ENCODE results near the gene GSX1. TPM values are rescaled to one million over a fixed set of nuclear protein-coding genes. Genes with fewer than 3 reads are reported as not detected.
"Not testable (repeated sequence)": the region's sequence is repeated elsewhere in the genome, so short reads cannot be mapped to it uniquely, and the experiment has no call there.

The GSX1 gene
- total RNA-seq, 1 donor from 2014 or later, result not detected

- Mint-ChIP-seq H3K4me3 (ENCODE audit: low read depth) (no peak overlapping the region), H3K36me3 (ENCODE audit: low read depth) (no peaks in the 10 kb centered on the region), H3K9me3 (no peaks in the 10 kb centered on the region), H3K27me3 (ENCODE audit: low read depth) (peaks cover 23% of the 10 kb centered on the region), H3K4me1 (ENCODE audit: low read depth) (no peaks in the 10 kb centered on the region), H3K27ac (no peak overlapping the region)
- DNase-seq (ENCODE audit: low spot score), result no peak
- intact Hi-C loops (cut with micrococcal nuclease), result no loop called here
Measured at GRCh38 chr13:27806744-27807387, 14.6 kb downstream of the GSX1 start.

- no peaks in the 10 kb centered on the region for H3K4me1 Mint-ChIP-seq (ENCODE audit: low read depth)
- no peak overlapping the region for H3K4me3 Mint-ChIP-seq (ENCODE audit: low read depth)
- no peak overlapping the region for H3K27ac Mint-ChIP-seq
- H3K36me3 Mint-ChIP-seq (ENCODE audit: low read depth), result no peaks in the 10 kb centered on the region
- H3K27me3 Mint-ChIP-seq (ENCODE audit: low read depth), result peaks cover 20% of the 10 kb centered on the region
- intact Hi-C loops (cut with micrococcal nuclease), result no loop called here
- no peak for DNase-seq (ENCODE audit: low spot score)
- H3K9me3 Mint-ChIP-seq, result no peaks in the 10 kb centered on the region
Measured at GRCh38 chr13:27808851-27809550, 16.7 kb downstream of the GSX1 start.

GRCh38 chr13:27810009-27810408 lies 17.7 kb downstream of the GSX1 start:
- Mint-ChIP-seq H3K27ac (no peak overlapping the region), H3K4me1 (ENCODE audit: low read depth) (no peaks in the 10 kb centered on the region), H3K9me3 (no peaks in the 10 kb centered on the region), H3K27me3 (ENCODE audit: low read depth) (peaks cover 20% of the 10 kb centered on the region), H3K4me3 (ENCODE audit: low read depth) (no peak overlapping the region), H3K36me3 (ENCODE audit: low read depth) (no peaks in the 10 kb centered on the region)
- intact Hi-C loops (cut with micrococcal nuclease), result no loop called here
- no peak for DNase-seq (ENCODE audit: low spot score)

GRCh38 chr13:27810461-27810860 lies 18.2 kb downstream of the GSX1 start:
- peaks cover 20% of the 10 kb centered on the region for H3K27me3 Mint-ChIP-seq (ENCODE audit: low read depth)
- H3K36me3 Mint-ChIP-seq (ENCODE audit: low read depth), result no peaks in the 10 kb centered on the region
- no peaks in the 10 kb centered on the region for H3K4me1 Mint-ChIP-seq (ENCODE audit: low read depth)
- H3K27ac Mint-ChIP-seq, result no peak overlapping the region
- H3K4me3 Mint-ChIP-seq (ENCODE audit: low read depth), result no peak overlapping the region
- H3K9me3 Mint-ChIP-seq, result no peaks in the 10 kb centered on the region
- intact Hi-C loops (cut with micrococcal nuclease), result no loop called here
- DNase-seq (ENCODE audit: low spot score), result no peak

- Mint-ChIP-seq H3K4me3 (ENCODE audit: low read depth) (no peak overlapping the region), H3K27ac (no peak overlapping the region), H3K9me3 (no peaks in the 10 kb centered on the region), H3K4me1 (ENCODE audit: low read depth) (no peaks in the 10 kb centered on the region), H3K36me3 (ENCODE audit: low read depth) (no peaks in the 10 kb centered on the region), H3K27me3 (ENCODE audit: low read depth) (peaks cover 10% of the 10 kb centered on the region)
- intact Hi-C loops (cut with micrococcal nuclease), result no loop called here
- DNase-seq (ENCODE audit: low spot score), result no peak
Measured at GRCh38 chr13:27813826-27814225, 21.5 kb downstream of the GSX1 start.

GRCh38 chr13:27817832-27818231 lies 25.5 kb downstream of the GSX1 start:
- H3K27me3 Mint-ChIP-seq (ENCODE audit: low read depth), result peaks cover 36% of the 10 kb centered on the region
- intact Hi-C loops (cut with micrococcal nuclease); H3K36me3 Mint-ChIP-seq (ENCODE audit: low read depth); H3K4me3 Mint-ChIP-seq (ENCODE audit: low read depth); H3K4me1 Mint-ChIP-seq (ENCODE audit: low read depth); H3K9me3 Mint-ChIP-seq; DNase-seq (ENCODE audit: low spot score); H3K27ac Mint-ChIP-seq: not testable (repeated sequence)

- no peak overlapping the region for H3K27ac Mint-ChIP-seq
- peaks cover 60% of the 10 kb centered on the region for H3K27me3 Mint-ChIP-seq (ENCODE audit: low read depth)
- no peak overlapping the region for H3K4me3 Mint-ChIP-seq (ENCODE audit: low read depth)
- no peaks in the 10 kb centered on the region for H3K9me3 Mint-ChIP-seq
- no peak for DNase-seq (ENCODE audit: low spot score)
- no peaks in the 10 kb centered on the region for H3K36me3 Mint-ChIP-seq (ENCODE audit: low read depth)
- no peaks in the 10 kb centered on the region for H3K4me1 Mint-ChIP-seq (ENCODE audit: low read depth)
- intact Hi-C loops (cut with micrococcal nuclease), result loop anchor here (5.0 kb wide), 1 partner anchor 146 kb away; the partner anchor contains the start of gene CDX2
Measured at GRCh38 chr13:27820524-27821482, 28.5 kb downstream of the GSX1 start.

GRCh38 chr13:27821566-27821965 lies 29.3 kb downstream of the GSX1 start:
- no peak overlapping the region for H3K4me3 Mint-ChIP-seq (ENCODE audit: low read depth)
- no peak for DNase-seq (ENCODE audit: low spot score)
- intact Hi-C loops (cut with micrococcal nuclease), result loop anchor here (5.0 kb wide), 1 partner anchor 146 kb away; the partner anchor contains the start of gene CDX2
- H3K27me3 Mint-ChIP-seq (ENCODE audit: low read depth), result peaks cover 65% of the 10 kb centered on the region
- no peak overlapping the region for H3K27ac Mint-ChIP-seq
- H3K9me3 Mint-ChIP-seq, result no peaks in the 10 kb centered on the region
- no peaks in the 10 kb centered on the region for H3K36me3 Mint-ChIP-seq (ENCODE audit: low read depth)
- H3K4me1 Mint-ChIP-seq (ENCODE audit: low read depth), result no peaks in the 10 kb centered on the region

- DNase-seq (ENCODE audit: low spot score), result no peak
- H3K4me3 Mint-ChIP-seq (ENCODE audit: low read depth), result no peak overlapping the region
- no peaks in the 10 kb centered on the region for H3K4me1 Mint-ChIP-seq (ENCODE audit: low read depth)
- peaks cover 69% of the 10 kb centered on the region for H3K27me3 Mint-ChIP-seq (ENCODE audit: low read depth)
- no peaks in the 10 kb centered on the region for H3K36me3 Mint-ChIP-seq (ENCODE audit: low read depth)
- no peaks in the 10 kb centered on the region for H3K9me3 Mint-ChIP-seq
- no peak overlapping the region for H3K27ac Mint-ChIP-seq
- intact Hi-C loops (cut with micrococcal nuclease), result loop anchor here (2.0 to 5.0 kb wide), 3 partner anchors 28 to 145 kb away; partner anchors contain the start of gene CDX2
Measured at GRCh38 chr13:27822258-27822872, 30.1 kb downstream of the GSX1 start.

- Mint-ChIP-seq H3K36me3 (ENCODE audit: low read depth) (no peaks in the 10 kb centered on the region), H3K9me3 (no peaks in the 10 kb centered on the region), H3K27me3 (ENCODE audit: low read depth) (peaks cover 69% of the 10 kb centered on the region), H3K4me1 (ENCODE audit: low read depth) (no peaks in the 10 kb centered on the region), H3K4me3 (ENCODE audit: low read depth) (no peak overlapping the region), H3K27ac (no peak overlapping the region)
- DNase-seq (ENCODE audit: low spot score), result no peak
- intact Hi-C loops (cut with micrococcal nuclease), result loop anchor here (2.0 to 5.0 kb wide), 3 partner anchors 28 to 144 kb away; partner anchors contain the start of gene CDX2
Measured at GRCh38 chr13:27822873-27823311, 30.6 kb downstream of the GSX1 start.

GRCh38 chr13:27824121-27824520 lies 31.8 kb downstream of the GSX1 start:
- Mint-ChIP-seq H3K9me3 (no peaks in the 10 kb centered on the region), H3K36me3 (ENCODE audit: low read depth) (no peaks in the 10 kb centered on the region), H3K27ac (no peak overlapping the region), H3K4me3 (ENCODE audit: low read depth) (no peak overlapping the region), H3K27me3 (ENCODE audit: low read depth) (peaks cover 75% of the 10 kb centered on the region), H3K4me1 (ENCODE audit: low read depth) (peaks cover 2% of the 10 kb centered on the region)
- no peak for DNase-seq (ENCODE audit: low spot score)
- intact Hi-C loops (cut with micrococcal nuclease), result loop anchor here (5.0 kb wide), 1 partner anchor 143 kb away; the partner anchor contains the start of gene CDX2

- no peak overlapping the region for H3K27ac Mint-ChIP-seq
- H3K4me3 Mint-ChIP-seq (ENCODE audit: low read depth), result no peak overlapping the region
- peaks cover 2% of the 10 kb centered on the region for H3K4me1 Mint-ChIP-seq (ENCODE audit: low read depth)
- no peaks in the 10 kb centered on the region for H3K36me3 Mint-ChIP-seq (ENCODE audit: low read depth)
- peaks cover 70% of the 10 kb centered on the region for H3K27me3 Mint-ChIP-seq (ENCODE audit: low read depth)
- DNase-seq (ENCODE audit: low spot score), result no peak
- H3K9me3 Mint-ChIP-seq, result no peaks in the 10 kb centered on the region
- intact Hi-C loops (cut with micrococcal nuclease), result no loop called here
Measured at GRCh38 chr13:27825072-27825471, 32.8 kb downstream of the GSX1 start.

All from activated T-helper 2 cell treated with anti-CD3 and anti-CD28 coated beads, Interferon-gamma antibody, Interleukin-2, Interleukin-4, amounts not matched to agents 10 μg/mL and 5 μg/mL and 100 μg/mL, durations not matched to agents 14 hours and 24 hours and 36 hours (primary cell).